Measurements from ENCODE around the gene NXPE1. TPM values are rescaled to one million over a fixed set of nuclear protein-coding genes. Genes with fewer than 3 reads are reported as not detected.

NXPE1 gene
- total and polyA plus RNA-seq, 2 donors (not counting 1 experiment from before 2014, with no cell fraction given), result not detected

GRCh38 chr11:114525682-114526081 is 34.0 kb downstream of the NXPE1 start:
- H3K27me3 ChIP-seq (ENCODE audit: control insufficient read depth, insufficient read depth, low read length), result no peaks in the 10 kb centered on the region

DNA sequence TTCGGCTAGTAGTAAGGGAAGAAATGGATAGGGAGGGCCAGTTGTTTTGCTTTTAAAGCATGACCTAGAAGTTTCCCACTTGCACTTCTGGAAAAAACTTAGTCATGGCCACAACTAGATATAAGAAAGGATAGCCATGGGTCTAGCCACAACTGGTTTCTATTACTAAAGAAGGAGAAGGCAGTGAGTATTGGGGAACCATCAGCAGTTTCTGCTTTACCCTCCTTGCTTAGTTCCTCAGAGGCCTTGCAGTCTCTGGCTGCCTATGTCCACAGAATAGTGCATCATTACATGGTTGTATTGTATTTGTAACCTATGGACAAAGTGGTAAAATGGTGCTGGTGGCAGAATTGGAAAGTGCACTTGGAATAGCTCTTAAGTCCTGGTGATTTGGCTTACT is 35.6 kb downstream of the NXPE1 start:
- H3K4me3 ChIP-seq (replicated peaks in 1 of 4; ENCODE audit: control extremely low read depth in 1 of 4, insufficient read depth in 1 of 4, low read depth in 3 of 4, low read length in 4 of 4), result no peak overlapping the region
- TF ChIP-seq EZH2 (IDR thresholded peaks at IDR 0.05; ENCODE audit: low read length, missing control alignments), result no peak
- TF ChIP-seq CTCF (conservative IDR thresholded peaks at IDR 0.05 in 1 of 2, IDR thresholded peaks at IDR 0.05 in 1 of 2; ENCODE audit: low read depth in 1 of 2, low read length in 2 of 2), result no peak
- no peaks in the 10 kb centered on the region for H3K79me2 ChIP-seq (ENCODE audit: control insufficient read depth, insufficient read depth, low read length)
- no peaks in the 10 kb centered on the region for H3K4me1 ChIP-seq (ENCODE audit: control insufficient read depth, extremely low read depth, insufficient read depth, low read length)
- H3K27ac ChIP-seq (ENCODE audit: insufficient read depth, low read length), result no peak overlapping the region
- no peak overlapping the region for H3K9ac ChIP-seq (ENCODE audit: insufficient read depth, low read length)
- no peak overlapping the region for H2AFZ ChIP-seq (ENCODE audit: low read length)
- H4K20me1 ChIP-seq (ENCODE audit: control insufficient read depth, extremely low read depth, insufficient read depth, low read length), result no peaks in the 10 kb centered on the region
- no peak overlapping the region for H3K4me2 ChIP-seq (ENCODE audit: extremely low read depth, insufficient read depth, low read length)
- DNase-seq (ENCODE audit: low read depth in 2 of 2), result no peak
- no peaks in the 10 kb centered on the region for H3K36me3 ChIP-seq (ENCODE audit: control insufficient read depth, insufficient read depth, low read length)
- H3K9me3 ChIP-seq (ENCODE audit: control insufficient read depth, insufficient read depth, low read depth, low read length), result no peaks in the 10 kb centered on the region
- H3K27me3 ChIP-seq (ENCODE audit: control insufficient read depth, insufficient read depth, low read length), result no peaks in the 10 kb centered on the region

More at GRCh38 chr11:114525682-114526081, 34.0 kb downstream of the NXPE1 start:
- TF ChIP-seq CTCF (conservative IDR thresholded peaks at IDR 0.05 in 1 of 2, IDR thresholded peaks at IDR 0.05 in 1 of 2; ENCODE audit: low read depth in 1 of 2, low read length in 2 of 2) (no peak), EZH2 (IDR thresholded peaks at IDR 0.05; ENCODE audit: low read length, missing control alignments) (no peak)
- Histone ChIP-seq H3K9me3 (ENCODE audit: control insufficient read depth, insufficient read depth, low read depth, low read length) (no peaks in the 10 kb centered on the region), H2AFZ (ENCODE audit: low read length) (no peak overlapping the region), H4K20me1 (ENCODE audit: control insufficient read depth, extremely low read depth, insufficient read depth, low read length) (no peaks in the 10 kb centered on the region), H3K4me1 (ENCODE audit: control insufficient read depth, extremely low read depth, insufficient read depth, low read length) (no peaks in the 10 kb centered on the region), H3K4me2 (ENCODE audit: extremely low read depth, insufficient read depth, low read length) (no peak overlapping the region), H3K36me3 (ENCODE audit: control insufficient read depth, insufficient read depth, low read length) (no peaks in the 10 kb centered on the region), H3K4me3 (replicated peaks in 1 of 4; ENCODE audit: control extremely low read depth in 1 of 4, insufficient read depth in 1 of 4, low read depth in 3 of 4, low read length in 4 of 4) (no peak overlapping the region), H3K9ac (ENCODE audit: insufficient read depth, low read length) (no peak overlapping the region), H3K79me2 (ENCODE audit: control insufficient read depth, insufficient read depth, low read length) (no peaks in the 10 kb centered on the region), H3K27ac (ENCODE audit: insufficient read depth, low read length) (no peak overlapping the region)
- no peak for DNase-seq (ENCODE audit: low read depth in 2 of 2)

- Histone ChIP-seq H4K20me1 (ENCODE audit: control insufficient read depth, extremely low read depth, insufficient read depth, low read length) (no peaks in the 10 kb centered on the region), H3K9ac (ENCODE audit: insufficient read depth, low read length) (no peak overlapping the region), H3K9me3 (ENCODE audit: control insufficient read depth, insufficient read depth, low read depth, low read length) (no peaks in the 10 kb centered on the region), H3K79me2 (ENCODE audit: control insufficient read depth, insufficient read depth, low read length) (no peaks in the 10 kb centered on the region), H3K27me3 (ENCODE audit: control insufficient read depth, insufficient read depth, low read length) (no peaks in the 10 kb centered on the region), H2AFZ (ENCODE audit: low read length) (no peak overlapping the region), H3K36me3 (ENCODE audit: control insufficient read depth, insufficient read depth, low read length) (no peaks in the 10 kb centered on the region), H3K4me2 (ENCODE audit: extremely low read depth, insufficient read depth, low read length) (no peak overlapping the region), H3K4me1 (ENCODE audit: control insufficient read depth, extremely low read depth, insufficient read depth, low read length) (no peaks in the 10 kb centered on the region), H3K4me3 (replicated peaks in 1 of 4; ENCODE audit: control extremely low read depth in 1 of 4, insufficient read depth in 1 of 4, low read depth in 3 of 4, low read length in 4 of 4) (no peak overlapping the region), H3K27ac (ENCODE audit: insufficient read depth, low read length) (no peak overlapping the region)
- TF ChIP-seq CTCF (conservative IDR thresholded peaks at IDR 0.05 in 1 of 2, IDR thresholded peaks at IDR 0.05 in 1 of 2; ENCODE audit: low read depth in 1 of 2, low read length in 2 of 2), result no peak
- no peak for TF ChIP-seq EZH2 (IDR thresholded peaks at IDR 0.05; ENCODE audit: low read length, missing control alignments)
- DNase-seq (ENCODE audit: low read depth in 2 of 2), result no peak
Observed at GRCh38 chr11:114522818-114523217, 36.9 kb downstream of the NXPE1 start.
